ENCODE data around the gene FOXP2. TPM values are rescaled to one million over a fixed set of nuclear protein-coding genes. Genes with fewer than 3 reads are reported as not detected.
A peak's percentile ranks its signal among the peaks of the same experiment; 100 is the strongest.

Gene FOXP2
- total RNA-seq, 1 donor from 2014 or later, result 10.1 TPM

GRCh38 chr7:114466917-114467316 is 52.3 kb downstream of the FOXP2 start:
- H3K27ac ChIP-seq, result no peak overlapping the region
- H3K27me3 ChIP-seq (ENCODE audit: low read depth), result no peaks in the 10 kb centered on the region
- ATAC-seq (no peak), DNase-seq (no peak)
- no peaks in the 10 kb centered on the region for H3K9me3 ChIP-seq
- H3K36me3 ChIP-seq, result no peaks in the 10 kb centered on the region
- H3K4me3 ChIP-seq, result no peak overlapping the region
- no peak for TF ChIP-seq CTCF (IDR thresholded peaks at IDR 0.05)
- no peaks in the 10 kb centered on the region for H3K4me1 ChIP-seq
- intact Hi-C loops (cut with DNase I), result no loop called here

- H3K4me1 ChIP-seq, result no peaks in the 10 kb centered on the region
- ATAC-seq (no peak), DNase-seq (no peak)
- H3K9me3 ChIP-seq, result no peaks in the 10 kb centered on the region
- H3K36me3 ChIP-seq, result no peaks in the 10 kb centered on the region
- no peaks in the 10 kb centered on the region for H3K27me3 ChIP-seq (ENCODE audit: low read depth)
- H3K4me3 ChIP-seq, result no peak overlapping the region
- H3K27ac ChIP-seq, result no peak overlapping the region
- TF ChIP-seq CTCF (IDR thresholded peaks at IDR 0.05), result no peak
- intact Hi-C loops (cut with DNase I), result no loop called here
These were observed 54.2 kb downstream of the FOXP2 start for GRCh38 chr7:114468844-114469243.

GRCh38 chr7:114472896-114473512 is 58.4 kb downstream of the FOXP2 start:
- H3K27ac ChIP-seq, result no peak overlapping the region
- H3K27me3 ChIP-seq (ENCODE audit: low read depth), result no peaks in the 10 kb centered on the region
- no peaks in the 10 kb centered on the region for H3K4me1 ChIP-seq
- DNase-seq (no peak), ATAC-seq (no peak)
- intact Hi-C loops (cut with DNase I), result no loop called here
- no peak overlapping the region for H3K4me3 ChIP-seq
- no peak for TF ChIP-seq CTCF (IDR thresholded peaks at IDR 0.05)
- H3K9me3 ChIP-seq, result no peaks in the 10 kb centered on the region
- H3K36me3 ChIP-seq, result no peaks in the 10 kb centered on the region

GRCh38 chr7:114478384-114478783 is 63.8 kb downstream of the FOXP2 start:
- no peaks in the 10 kb centered on the region for H3K4me1 ChIP-seq
- no peaks in the 10 kb centered on the region for H3K9me3 ChIP-seq
- no peak for ATAC-seq
- DNase-seq, result no peak
- no peak for TF ChIP-seq CTCF (IDR thresholded peaks at IDR 0.05)
- no peaks in the 10 kb centered on the region for H3K36me3 ChIP-seq
- no peak overlapping the region for H3K4me3 ChIP-seq
- H3K27me3 ChIP-seq (ENCODE audit: low read depth), result no peaks in the 10 kb centered on the region
- H3K27ac ChIP-seq, result no peak overlapping the region
- intact Hi-C loops (cut with DNase I), result no loop called here

- Histone ChIP-seq H3K9me3 (no peaks in the 10 kb centered on the region), H3K36me3 (no peaks in the 10 kb centered on the region), H3K27ac (no peak overlapping the region), H3K27me3 (ENCODE audit: low read depth) (no peaks in the 10 kb centered on the region), H3K4me3 (no peak overlapping the region), H3K4me1 (no peaks in the 10 kb centered on the region)
- intact Hi-C loops (cut with DNase I), result no loop called here
- no peak for TF ChIP-seq CTCF (IDR thresholded peaks at IDR 0.05)
- DNase-seq, result no peak
- ATAC-seq, result peak in 1 of 2 donors; percentile 53
These were observed 67.4 kb downstream of the FOXP2 start for GRCh38 chr7:114481999-114482398.

Measured in lower lobe of right lung (tissue), 2 donors.